HG03095 (cell line): ENCODE data around the gene RNF121.

Experiments
- ATAC-seq: cut with Tn5 transposase; IDR thresholded peaks from one replicate; pipeline ENCODE4 v1.9.1; 2021; ENCODE audit warnings: moderate library complexity; ENCODE audit not compliant: unreplicated experiment

Gene RNF121

DNA sequence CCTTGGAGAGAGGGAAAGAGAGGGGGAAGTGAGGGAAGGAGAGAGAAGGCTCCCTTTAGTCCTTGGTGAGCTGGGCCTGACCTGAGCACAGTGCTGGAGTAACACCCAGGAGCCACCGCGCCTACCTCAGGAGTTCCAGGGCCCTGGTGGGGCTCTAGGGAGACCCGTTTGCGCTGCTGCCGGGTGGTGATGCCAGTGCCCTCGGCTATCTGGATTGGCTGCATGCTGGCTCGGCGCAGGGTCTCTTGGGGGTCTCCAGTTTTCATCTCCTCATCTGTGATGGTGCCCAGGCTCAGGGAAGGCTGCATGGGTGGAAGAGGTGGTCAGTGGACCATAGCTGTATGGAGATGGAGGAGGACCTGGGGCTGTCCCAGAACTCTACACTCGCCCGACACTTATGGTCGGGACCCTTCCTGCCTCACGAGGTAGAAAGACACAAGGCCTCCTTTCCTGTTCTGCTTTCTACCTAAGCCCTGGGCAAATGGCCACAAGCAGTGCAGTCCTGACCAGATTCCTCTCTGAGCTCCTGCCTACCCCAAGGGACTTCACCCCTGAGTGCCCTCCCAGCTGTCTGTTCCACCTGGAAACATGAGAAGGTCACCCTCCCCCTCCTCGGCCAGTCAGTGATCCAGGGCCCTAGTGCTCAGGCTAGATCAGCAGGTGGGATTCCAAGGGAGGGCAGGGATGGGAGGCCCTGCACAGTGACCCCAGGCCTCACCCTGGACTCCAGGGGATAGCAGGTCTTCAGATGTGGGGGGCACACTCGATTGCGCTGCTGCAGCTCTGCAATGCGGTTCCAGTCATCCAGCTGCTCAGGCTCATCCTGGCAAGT lies 75.9 kb downstream of the RNF121 start:
- no peak for ATAC-seq

DNA sequence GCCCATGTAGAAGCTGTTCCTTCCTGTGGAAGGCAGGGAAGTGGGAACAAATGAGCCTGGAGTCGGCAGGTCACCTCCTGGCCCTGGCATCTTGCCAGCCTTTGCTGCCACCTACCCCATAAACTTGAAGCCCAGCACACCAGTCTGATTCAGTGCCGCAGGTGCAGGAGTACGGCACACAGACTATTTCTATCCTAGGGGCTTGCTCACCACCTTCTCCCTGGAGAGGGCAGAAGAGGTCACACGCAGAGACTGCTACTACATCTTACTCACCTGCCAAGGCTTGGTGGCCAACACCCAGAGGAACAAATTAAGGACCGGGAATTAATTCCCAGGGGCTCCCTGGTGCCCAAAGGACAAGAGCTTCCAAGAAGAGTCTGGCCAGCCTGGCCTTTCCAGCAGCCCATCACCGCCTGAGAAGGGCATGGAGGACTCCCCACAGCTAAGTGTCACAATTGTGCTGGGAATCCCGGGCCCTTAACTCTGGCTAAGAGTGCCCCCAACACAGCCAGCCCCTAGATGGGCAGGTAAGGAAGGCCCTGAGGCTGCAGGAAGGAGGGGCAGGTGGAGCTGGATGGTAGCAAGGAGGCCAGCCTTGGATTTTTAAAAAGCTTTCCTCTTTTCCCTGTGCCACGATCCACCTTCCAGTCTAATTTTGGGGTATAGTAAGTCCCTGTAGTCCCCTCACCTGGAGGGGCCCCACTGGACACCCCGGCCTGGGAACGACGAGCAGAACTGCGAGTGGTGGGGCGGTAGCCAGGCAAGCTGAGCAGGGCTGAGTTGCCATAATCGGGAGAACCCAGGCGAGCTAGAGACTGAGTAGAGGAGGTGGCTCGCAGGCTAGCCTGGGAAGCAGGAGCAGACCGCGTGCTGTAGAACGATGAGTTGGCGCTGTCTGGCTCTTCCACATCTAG lies 76.8 kb downstream of the RNF121 start:
- no peak for ATAC-seq

DNA sequence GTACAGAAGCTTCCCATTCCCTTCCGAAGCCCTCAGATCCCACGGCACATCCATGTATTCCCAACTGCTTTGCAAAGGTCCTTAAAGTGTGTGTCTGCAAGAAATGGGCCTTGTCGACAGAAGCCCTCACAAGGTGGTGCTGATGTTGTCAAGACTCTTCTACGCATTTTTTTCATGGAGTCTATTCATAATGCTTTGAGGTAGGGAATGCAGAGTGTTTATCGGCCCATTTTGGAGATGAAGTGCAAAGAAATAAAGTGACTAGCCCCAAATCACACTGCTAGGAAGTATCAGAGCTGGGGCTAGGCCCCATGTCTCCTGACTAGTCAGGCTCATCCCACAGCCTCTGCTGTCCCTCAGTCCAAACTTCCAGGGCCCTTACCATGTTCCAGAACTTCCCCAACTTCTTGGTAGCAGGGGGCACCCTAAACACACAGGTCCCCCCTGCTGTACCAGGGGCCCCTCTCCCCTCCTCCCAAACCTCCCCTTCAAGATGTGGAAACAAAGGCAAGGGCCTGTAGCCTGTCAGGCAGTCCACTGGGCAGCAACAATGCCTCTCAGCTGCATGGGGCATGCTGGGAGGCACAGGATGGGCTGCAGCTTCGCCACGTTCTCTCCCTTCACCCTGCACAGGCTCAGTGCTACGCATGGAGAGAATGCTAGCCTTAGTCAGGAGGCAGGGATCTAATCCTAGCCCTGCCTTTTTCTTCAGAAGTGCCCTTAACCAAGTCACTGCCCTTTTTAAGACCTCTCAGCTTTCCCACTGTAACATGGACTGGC lies 77.7 kb downstream of the RNF121 start:
- ATAC-seq = no peak

DNA sequence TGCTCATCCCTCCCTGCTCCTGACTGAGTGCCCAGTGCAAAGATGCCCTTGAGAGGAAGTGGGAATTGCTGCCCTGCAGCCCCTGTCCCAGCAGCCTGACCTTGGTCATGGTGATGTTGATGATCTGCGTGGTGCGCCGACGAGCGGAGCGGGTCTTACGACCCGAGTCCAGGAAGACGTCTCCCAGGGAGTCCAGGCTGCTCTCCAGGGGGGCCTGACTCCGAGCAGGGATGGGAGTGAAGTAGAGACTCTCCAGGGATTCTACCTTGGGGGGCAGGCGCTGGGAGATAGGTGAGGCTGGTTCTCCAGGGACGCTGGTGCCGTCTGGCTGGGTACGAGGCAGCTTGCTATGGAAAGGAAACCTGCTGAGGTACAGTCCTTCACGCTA lies 78.2 kb downstream of the RNF121 start:
- ATAC-seq = no peak

GRCh38 chr11:72007587-72007986 lies 78.7 kb downstream of the RNF121 start:
- ATAC-seq = no peak

- ATAC-seq = no peak
These were observed 79.9 kb downstream of the RNF121 start for GRCh38 chr11:72008728-72009127.

GRCh38 chr11:72009156-72009555 lies 80.3 kb downstream of the RNF121 start:
- ATAC-seq = no peak

DNA sequence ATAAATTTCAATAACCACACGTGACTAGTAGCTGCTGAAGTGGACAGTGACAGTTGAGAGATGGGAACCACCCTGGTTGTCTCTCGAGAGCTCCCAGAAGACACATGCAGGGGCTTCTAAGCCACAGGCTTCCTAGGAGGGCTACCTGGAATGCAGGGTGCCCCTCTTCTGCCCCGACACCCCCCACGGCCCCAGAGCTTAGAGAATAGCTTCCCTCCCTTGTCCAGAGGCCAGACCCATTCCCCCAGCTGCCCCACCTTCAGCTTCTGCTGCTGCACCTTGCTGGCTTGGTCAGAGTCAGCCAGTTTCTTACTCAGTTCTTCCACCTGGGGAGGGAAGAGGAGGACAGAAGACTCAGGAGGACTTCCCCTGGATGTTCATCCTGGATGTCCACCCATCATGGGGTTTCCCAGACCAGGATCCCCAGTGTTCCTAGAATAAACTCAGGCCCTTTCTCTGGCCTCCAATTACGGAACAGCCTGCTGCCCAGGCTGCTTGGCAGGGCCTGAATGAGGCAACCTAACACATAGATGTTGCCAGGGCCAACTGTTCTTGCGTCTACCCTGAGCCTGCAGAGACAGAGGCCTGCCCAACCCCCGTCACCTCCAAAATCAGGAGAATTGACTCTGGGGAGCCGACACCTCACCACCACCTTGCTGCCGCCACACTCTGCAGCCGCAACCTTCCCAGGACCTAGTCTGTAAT lies 81.8 kb downstream of the RNF121 start:
- no peak for ATAC-seq

GRCh38 chr11:72012091-72012630 lies 83.3 kb downstream of the RNF121 start:
- ATAC-seq = no peak

GRCh38 chr11:72012897-72013721 lies 84.3 kb downstream of the RNF121 start:
- no peak for ATAC-seq

GRCh38 chr11:72013765-72014711 lies 85.2 kb downstream of the RNF121 start:
- no peak for ATAC-seq

DNA sequence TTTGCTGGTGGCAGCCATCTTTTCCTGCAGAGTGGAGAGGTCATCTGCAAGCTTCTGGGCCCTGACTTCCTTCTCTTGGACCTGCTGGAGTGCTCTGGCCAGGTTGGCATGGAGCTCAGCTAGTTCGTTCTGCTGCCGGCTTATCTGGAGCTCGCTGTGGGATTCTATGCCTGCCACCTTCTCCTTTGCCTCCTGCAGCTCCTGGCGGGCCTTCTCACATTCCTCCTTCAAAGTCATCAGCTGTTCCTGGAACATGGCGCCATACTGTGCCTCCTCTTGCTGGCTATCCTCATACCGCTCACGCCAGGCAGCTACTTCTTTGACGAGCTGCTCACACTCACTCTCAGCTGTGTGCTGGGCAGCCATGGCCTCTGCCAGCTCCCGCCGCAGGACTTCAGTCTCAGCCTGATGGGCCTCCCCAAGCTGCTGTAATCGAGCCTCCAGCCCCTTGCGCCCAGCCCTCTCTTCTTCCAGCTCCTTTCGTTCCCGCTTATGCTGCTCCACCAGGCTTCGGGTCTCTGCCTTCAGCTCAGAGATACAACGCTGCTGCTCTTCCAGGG lies 86.0 kb downstream of the RNF121 start:
- ATAC-seq = no peak

DNA sequence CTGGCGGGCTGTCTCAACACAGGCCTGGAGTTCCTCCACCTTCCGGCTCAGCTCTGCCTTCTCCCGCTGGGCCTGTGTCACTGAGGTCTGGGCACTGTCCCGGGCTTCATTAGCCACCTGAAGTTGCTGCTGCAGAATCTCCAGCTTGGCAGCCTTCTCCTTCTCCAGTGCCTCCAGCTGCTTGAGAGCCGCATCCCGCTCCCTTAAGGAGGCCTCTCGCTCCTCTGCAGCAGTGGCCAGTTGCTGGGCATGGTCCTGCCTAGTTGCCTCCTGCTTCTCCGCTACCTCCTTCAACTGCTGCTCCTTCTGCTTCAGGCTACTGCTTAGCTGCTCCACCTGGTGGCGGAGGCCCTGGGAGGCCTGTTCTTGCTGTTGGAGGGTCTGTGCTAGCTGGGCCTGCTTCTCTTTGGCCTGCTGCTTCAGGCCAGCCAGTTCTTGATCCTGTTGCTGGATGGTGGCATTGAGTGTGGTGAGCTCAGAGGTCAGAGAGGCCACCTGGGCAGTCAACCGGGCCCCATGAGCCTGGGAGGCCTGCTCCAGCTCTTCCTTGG lies 86.7 kb downstream of the RNF121 start:
- no peak for ATAC-seq

GRCh38 chr11:72018171-72018570 lies 89.3 kb downstream of the RNF121 start:
- no peak for ATAC-seq

GRCh38 chr11:72023335-72023734 lies 94.5 kb downstream of the RNF121 start:
- ATAC-seq = no peak

- ATAC-seq = no peak
These were observed 95.4 kb downstream of the RNF121 start for GRCh38 chr11:72024069-72024754.

- ATAC-seq = no peak
These were observed 97.2 kb downstream of the RNF121 start for GRCh38 chr11:72026090-72026489.
